ENCODE results near the gene KLHL13. TPM values are rescaled to one million over a fixed set of nuclear protein-coding genes. Genes with fewer than 3 reads are reported as not detected.

Gene KLHL13
- polyA plus RNA-seq, 1 donor from 2014 or later, result 15.7 TPM

DNA sequence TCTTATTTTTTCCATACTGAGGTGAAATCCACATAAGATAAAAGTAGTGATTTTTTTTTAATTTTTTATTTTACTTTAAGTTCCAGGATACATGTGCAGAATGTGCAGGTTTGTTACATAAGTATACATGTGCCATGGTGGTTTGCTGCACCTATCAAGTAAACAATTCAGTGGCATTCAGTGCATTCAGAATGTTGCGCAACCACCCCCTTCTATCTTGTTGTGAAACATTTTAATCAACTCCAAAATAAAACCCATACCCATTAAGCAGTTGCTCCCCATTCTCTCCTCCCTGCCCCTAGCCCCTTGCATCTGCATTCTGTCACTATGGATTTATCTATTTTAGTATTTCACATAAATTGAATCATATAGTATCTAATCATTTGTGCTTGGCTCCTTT is 121.2 kb downstream of the KLHL13 start:
- no peaks in the 10 kb centered on the region for H3F3A ChIP-seq (ENCODE audit: insufficient read depth, low read length, poor library complexity, severe bottlenecking)
- TF ChIP-seq CTCF (IDR thresholded peaks at IDR 0.05; ENCODE audit: poor library complexity, severe bottlenecking) (no peak), MXI1 (conservative IDR thresholded peaks at IDR 0.05; ENCODE audit: poor library complexity, severe bottlenecking) (no peak), POLR2AphosphoS5 (IDR thresholded peaks at IDR 0.05) (no peak), TAF1 (IDR thresholded peaks at IDR 0.05; ENCODE audit: low read depth) (no peak), EP300 (conservative IDR thresholded peaks at IDR 0.05; ENCODE audit: poor library complexity, severe bottlenecking) (no peak), EZH2 (IDR thresholded peaks at IDR 0.05; ENCODE audit: borderline replicate concordance, insufficient read depth, low read length, poor library complexity, severe bottlenecking) (no peak), SMC3 (conservative IDR thresholded peaks at IDR 0.05; ENCODE audit: poor library complexity) (no peak), REST (IDR thresholded peaks at IDR 0.05; ENCODE audit: borderline replicate concordance) (no peak), RAD21 (conservative IDR thresholded peaks at IDR 0.05) (no peak)
- no peaks in the 10 kb centered on the region for H3K9me2 ChIP-seq (ENCODE audit: insufficient read depth, low read length)
- H3K9ac ChIP-seq (ENCODE audit: low read length), result no peak overlapping the region
- no peaks in the 10 kb centered on the region for H3K27me3 ChIP-seq (ENCODE audit: insufficient read depth, low read depth, low read length)
- H3K27ac ChIP-seq (ENCODE audit: low read length), result no peak overlapping the region
- no peaks in the 10 kb centered on the region for H3K36me3 ChIP-seq (ENCODE audit: insufficient read depth, low read length)
- H2AFZ ChIP-seq (ENCODE audit: low read depth, low read length), result no peak overlapping the region
- no peaks in the 10 kb centered on the region for H3K9me3 ChIP-seq (ENCODE audit: low read length)
- H4K20me1 ChIP-seq (ENCODE audit: insufficient read depth), result no peaks in the 10 kb centered on the region
- no peak overlapping the region for H3K4me2 ChIP-seq (ENCODE audit: low read length)
- H3K4me3 ChIP-seq (ENCODE audit: low read length), result no peak overlapping the region
- H3K79me2 ChIP-seq (replicated peaks; ENCODE audit: insufficient read depth, low read length), result no peaks in the 10 kb centered on the region

GRCh38 chrX:117992192-117992723 is 124.4 kb downstream of the KLHL13 start:
- Histone ChIP-seq H3K4me3 (ENCODE audit: low read length) (no peak overlapping the region), H3K9me2 (ENCODE audit: insufficient read depth, low read length) (no peaks in the 10 kb centered on the region), H3K9ac (ENCODE audit: low read length) (no peak overlapping the region), H3K36me3 (ENCODE audit: insufficient read depth, low read length) (no peaks in the 10 kb centered on the region), H3K27ac (ENCODE audit: low read length) (no peak overlapping the region), H3K9me3 (ENCODE audit: low read length) (no peaks in the 10 kb centered on the region), H3F3A (ENCODE audit: insufficient read depth, low read length, poor library complexity, severe bottlenecking) (no peaks in the 10 kb centered on the region), H2AFZ (ENCODE audit: low read depth, low read length) (no peak overlapping the region), H3K4me2 (ENCODE audit: low read length) (no peak overlapping the region), H4K20me1 (ENCODE audit: insufficient read depth) (no peaks in the 10 kb centered on the region), H3K79me2 (replicated peaks; ENCODE audit: insufficient read depth, low read length) (no peaks in the 10 kb centered on the region), H3K27me3 (ENCODE audit: insufficient read depth, low read depth, low read length) (no peaks in the 10 kb centered on the region)
- no peak for TF ChIP-seq SMC3 (conservative IDR thresholded peaks at IDR 0.05; ENCODE audit: poor library complexity)
- no peak for TF ChIP-seq MXI1 (conservative IDR thresholded peaks at IDR 0.05; ENCODE audit: poor library complexity, severe bottlenecking)
- TF ChIP-seq EP300 (conservative IDR thresholded peaks at IDR 0.05; ENCODE audit: poor library complexity, severe bottlenecking), result no peak
- TF ChIP-seq POLR2AphosphoS5 (IDR thresholded peaks at IDR 0.05), result no peak
- no peak for TF ChIP-seq CTCF (IDR thresholded peaks at IDR 0.05; ENCODE audit: poor library complexity, severe bottlenecking)
- no peak for TF ChIP-seq REST (IDR thresholded peaks at IDR 0.05; ENCODE audit: borderline replicate concordance)
- TF ChIP-seq RAD21 (conservative IDR thresholded peaks at IDR 0.05), result no peak
- no peak for TF ChIP-seq TAF1 (IDR thresholded peaks at IDR 0.05; ENCODE audit: low read depth)
- TF ChIP-seq EZH2 (IDR thresholded peaks at IDR 0.05; ENCODE audit: borderline replicate concordance, insufficient read depth, low read length, poor library complexity, severe bottlenecking), result no peak
